AG04450 (cell line): ENCODE measurements around the gene CPA1. TPM values are rescaled to one million over a fixed set of nuclear protein-coding genes. Genes with fewer than 3 reads are reported as not detected.

Source experiments
- CTCF ChIA-PET: fragments of 300-600, 350-600 bp; formaldehyde crosslinking; extraction: SDS; loops from one replicate; lab custom pipeline; 2022; ENCODE audit warnings: antibody characterized with exemption, inconsistent platforms; lab: Charles Lee
- POLR2A ChIA-PET: fragments of 350-600 bp; formaldehyde crosslinking; extraction: SDS; loops from one replicate; lab custom pipeline; 2021; ENCODE audit warnings: antibody characterized with exemption, inconsistent platforms; lab: Yijun Ruan, JAX
- DNase-seq: peaks from one replicate; pipeline ENCODE4 v3.0.0-alpha.2; 2011; ENCODE audit warnings: low read depth, low spot score
- H3K27ac ChIP-seq: one replicate; pipeline ENCODE4 v1.5.1; 2012; ENCODE audit warnings: low read depth, low read length, control low read depth
- H3K27me3 ChIP-seq: one replicate; pipeline ENCODE4 v1.6.0; 2012; ENCODE audit warnings: low read length; ENCODE audit not compliant: control insufficient read depth, insufficient read depth
- H3K4me3 ChIP-seq: 2 replicates; pipeline ENCODE4 v1.5.1; 2011; ENCODE audit warnings: mild to moderate bottlenecking, low read depth, low read length, control low read depth
- H3K9me3 ChIP-seq: 2 replicates; pipeline ENCODE4 v1.5.1; 2012; ENCODE audit warnings: low read length; ENCODE audit not compliant: control insufficient read depth, insufficient read depth
- polyA plus RNA-seq: library from polyadenylated mRNA; depleted of rRNA; stranded (reverse); fragments of >200 nt; gene quantifications from 2 replicates; pipeline ENCODE4 v1.2.3, GENCODE V29; 2011
- TF ChIP-seq, protein P1 (sequence below): IDR thresholded peaks from 2 replicates; pipeline ENCODE4 v1.5.1; 2011; ENCODE audit warnings: low read depth, low read length, control low read depth, inconsistent platforms

The CPA1 gene
- polyA plus RNA-seq, 1 experiment = 0.07 TPM

DNA sequence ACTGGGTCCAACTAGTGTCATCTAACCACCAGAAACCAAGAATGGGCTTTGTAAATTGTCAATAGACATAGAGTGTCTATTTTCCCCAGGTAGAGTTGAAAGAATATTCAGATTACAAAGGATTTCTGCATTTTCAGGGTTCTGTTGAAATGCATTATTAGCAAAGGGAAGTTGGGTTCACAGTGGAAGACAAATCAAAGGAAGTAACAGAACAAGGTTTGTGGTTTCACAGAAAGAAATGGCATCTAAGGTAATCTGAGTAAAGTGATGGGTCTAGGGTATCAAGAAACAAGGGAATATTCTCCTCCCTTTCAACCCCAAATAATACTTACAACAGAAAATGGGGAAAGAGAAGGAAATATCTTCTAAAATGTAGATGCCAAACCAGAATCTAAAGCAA is 34.7 kb downstream of the CPA1 start:
- CTCF ChIA-PET = no interaction called here
- H3K27me3 ChIP-seq = no peaks in the 10 kb centered on the region
- no peak overlapping the region for H3K4me3 ChIP-seq
- POLR2A ChIA-PET = no interaction called here
- H3K27ac ChIP-seq = no peak overlapping the region
- no peaks in the 10 kb centered on the region for H3K9me3 ChIP-seq
- TF ChIP-seq, protein P1, sequence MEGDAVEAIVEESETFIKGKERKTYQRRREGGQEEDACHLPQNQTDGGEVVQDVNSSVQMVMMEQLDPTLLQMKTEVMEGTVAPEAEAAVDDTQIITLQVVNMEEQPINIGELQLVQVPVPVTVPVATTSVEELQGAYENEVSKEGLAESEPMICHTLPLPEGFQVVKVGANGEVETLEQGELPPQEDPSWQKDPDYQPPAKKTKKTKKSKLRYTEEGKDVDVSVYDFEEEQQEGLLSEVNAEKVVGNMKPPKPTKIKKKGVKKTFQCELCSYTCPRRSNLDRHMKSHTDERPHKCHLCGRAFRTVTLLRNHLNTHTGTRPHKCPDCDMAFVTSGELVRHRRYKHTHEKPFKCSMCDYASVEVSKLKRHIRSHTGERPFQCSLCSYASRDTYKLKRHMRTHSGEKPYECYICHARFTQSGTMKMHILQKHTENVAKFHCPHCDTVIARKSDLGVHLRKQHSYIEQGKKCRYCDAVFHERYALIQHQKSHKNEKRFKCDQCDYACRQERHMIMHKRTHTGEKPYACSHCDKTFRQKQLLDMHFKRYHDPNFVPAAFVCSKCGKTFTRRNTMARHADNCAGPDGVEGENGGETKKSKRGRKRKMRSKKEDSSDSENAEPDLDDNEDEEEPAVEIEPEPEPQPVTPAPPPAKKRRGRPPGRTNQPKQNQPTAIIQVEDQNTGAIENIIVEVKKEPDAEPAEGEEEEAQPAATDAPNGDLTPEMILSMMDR = no peak
- no peak for DNase-seq

GRCh38 chr7:130417213-130417612 is 36.9 kb downstream of the CPA1 start:
- TF ChIP-seq, protein P1 = no peak
- H3K4me3 ChIP-seq = no peak overlapping the region
- H3K27ac ChIP-seq = no peak overlapping the region
- no peak for DNase-seq
- no peaks in the 10 kb centered on the region for H3K9me3 ChIP-seq
- ChIA-PET POLR2A (no interaction called here), CTCF (no interaction called here)
- H3K27me3 ChIP-seq = no peaks in the 10 kb centered on the region

DNA sequence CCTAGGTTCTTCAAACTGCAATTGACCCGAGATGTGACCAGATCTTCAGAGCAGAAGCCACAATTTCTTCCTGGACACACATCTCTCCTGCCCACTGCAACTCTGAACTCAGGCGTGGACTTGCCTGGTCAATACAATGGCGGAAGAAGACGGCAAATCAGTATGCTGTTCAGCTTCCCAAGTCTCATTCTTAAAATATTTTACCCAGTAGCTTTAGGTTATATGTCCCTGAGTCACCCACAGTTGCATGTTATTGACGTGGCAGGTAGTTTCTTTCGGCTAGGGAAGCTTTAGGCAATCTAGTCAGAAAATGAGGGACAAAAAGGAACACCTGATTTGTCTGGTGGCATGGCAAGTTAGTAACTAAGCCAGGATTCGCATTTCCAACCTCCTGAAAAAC is 38.0 kb downstream of the CPA1 start:
- CTCF ChIA-PET = no interaction called here
- no peaks in the 10 kb centered on the region for H3K27me3 ChIP-seq
- H3K4me3 ChIP-seq = no peak overlapping the region
- no peak for DNase-seq
- POLR2A ChIA-PET = no interaction called here
- no peak overlapping the region for H3K27ac ChIP-seq
- H3K9me3 ChIP-seq = no peaks in the 10 kb centered on the region
- TF ChIP-seq, protein P1 = no peak

- no peak overlapping the region for H3K4me3 ChIP-seq
- TF ChIP-seq, protein P1 = no peak
- no peak overlapping the region for H3K27ac ChIP-seq
- ChIA-PET POLR2A (interaction anchor here (0.7 kb wide), 1 partner anchor 349 kb away, joined by 3 read pairs; the partner anchor contains the start of gene KLHDC10), CTCF (interaction anchor here (0.6 kb wide), 1 partner anchor 59 kb away, joined by 5 read pairs; no protein-coding TSS in a partner anchor)
- DNase-seq = no peak
- H3K9me3 ChIP-seq = no peaks in the 10 kb centered on the region
- no peaks in the 10 kb centered on the region for H3K27me3 ChIP-seq
These were observed 39.4 kb downstream of the CPA1 start for GRCh38 chr7:130419658-130420057.

- no peak for DNase-seq
- H3K9me3 ChIP-seq = no peaks in the 10 kb centered on the region
- TF ChIP-seq, protein P1 = no peak
- H3K27me3 ChIP-seq = no peaks in the 10 kb centered on the region
- H3K27ac ChIP-seq = no peak overlapping the region
- POLR2A ChIA-PET = no interaction called here
- no peak overlapping the region for H3K4me3 ChIP-seq
- CTCF ChIA-PET = no interaction called here
These were observed 40.8 kb downstream of the CPA1 start for GRCh38 chr7:130420943-130421578.
